Mononuclear cell (primary cell): ENCODE results near the gene TMPRSS13. TPM values are rescaled to one million over a fixed set of nuclear protein-coding genes. Genes with fewer than 3 reads are reported as not detected.
"Not testable (repeated sequence)": the region's sequence is repeated elsewhere in the genome, so short reads cannot be mapped to it uniquely, and the experiment has no call there.

Experiments used
- H3K27me3 ChIP-seq: 2 replicates; pipeline ENCODE4 v1.6.0; 2011; ENCODE audit warnings: low read length, control low read depth; ENCODE audit not compliant: insufficient read depth
- H3K4me1 ChIP-seq: 2 replicates; pipeline ENCODE4 v1.5.1; 2011; ENCODE audit warnings: mild to moderate bottlenecking, low read length, control low read depth; ENCODE audit not compliant: insufficient read depth
- H3K4me3 ChIP-seq: 2 replicates; pipeline ENCODE4 v1.5.1; 2011; ENCODE audit warnings: mild to moderate bottlenecking, low read length, moderate library complexity
- H3K9me3 ChIP-seq: 2 replicates; pipeline ENCODE4 v1.5.1; 2011; ENCODE audit warnings: low read depth, mild to moderate bottlenecking, control low read depth, low read length
- total RNA-seq: library from RNA; depleted of rRNA; stranded (reverse); fragments of >200 nt; gene quantifications from one replicate; pipeline ENCODE4 v1.2.3, GENCODE V29; 2012

The TMPRSS13 gene
- 0.73 TPM for total RNA-seq

GRCh38 chr11:117929142-117929915 is at the start of gene TMPRSS13:
TSS of gene TMPRSS13 (minus strand) at chr11:117929402. CDS start at chr11:117929307, 95 bp downstream.
- Histone ChIP-seq H3K27me3 (no peaks in the 10 kb centered on the region), H3K4me1 (peaks cover 32% of the 10 kb centered on the region), H3K4me3 (no peak within 1 kb of the TSS), H3K9me3 (no peaks in the 10 kb centered on the region)

DNA sequence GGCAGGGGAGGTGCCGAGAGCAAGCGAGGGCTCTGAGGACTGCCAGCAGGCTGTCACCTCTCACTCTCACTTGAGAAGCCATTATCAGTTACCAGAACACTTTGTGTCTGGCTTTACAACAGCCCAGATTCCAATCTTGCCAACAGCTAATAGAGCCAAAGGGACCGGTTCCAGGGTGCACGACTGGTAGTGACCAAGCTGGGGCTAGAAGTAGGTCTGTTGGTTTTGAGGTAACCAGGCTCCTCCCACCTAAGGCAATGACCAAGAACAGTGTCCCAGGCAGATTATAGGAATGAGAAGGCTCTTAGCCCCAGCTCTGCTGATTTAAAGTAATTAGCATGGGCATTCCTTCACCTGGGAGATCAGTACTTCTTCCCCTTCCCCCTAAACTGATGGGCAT is 49.8 kb upstream of the TMPRSS13 start:
- Histone ChIP-seq H3K4me3 (no peak overlapping the region), H3K4me1 (peaks cover 78% of the 10 kb centered on the region), H3K27me3 (no peaks in the 10 kb centered on the region), H3K9me3 (no peaks in the 10 kb centered on the region)

- H3K4me3 ChIP-seq, H3K27me3 ChIP-seq: not testable (repeated sequence)
- peaks cover 83% of the 10 kb centered on the region for H3K4me1 ChIP-seq
These were observed 49.2 kb upstream of the TMPRSS13 start for GRCh38 chr11:117978291-117978910.

DNA sequence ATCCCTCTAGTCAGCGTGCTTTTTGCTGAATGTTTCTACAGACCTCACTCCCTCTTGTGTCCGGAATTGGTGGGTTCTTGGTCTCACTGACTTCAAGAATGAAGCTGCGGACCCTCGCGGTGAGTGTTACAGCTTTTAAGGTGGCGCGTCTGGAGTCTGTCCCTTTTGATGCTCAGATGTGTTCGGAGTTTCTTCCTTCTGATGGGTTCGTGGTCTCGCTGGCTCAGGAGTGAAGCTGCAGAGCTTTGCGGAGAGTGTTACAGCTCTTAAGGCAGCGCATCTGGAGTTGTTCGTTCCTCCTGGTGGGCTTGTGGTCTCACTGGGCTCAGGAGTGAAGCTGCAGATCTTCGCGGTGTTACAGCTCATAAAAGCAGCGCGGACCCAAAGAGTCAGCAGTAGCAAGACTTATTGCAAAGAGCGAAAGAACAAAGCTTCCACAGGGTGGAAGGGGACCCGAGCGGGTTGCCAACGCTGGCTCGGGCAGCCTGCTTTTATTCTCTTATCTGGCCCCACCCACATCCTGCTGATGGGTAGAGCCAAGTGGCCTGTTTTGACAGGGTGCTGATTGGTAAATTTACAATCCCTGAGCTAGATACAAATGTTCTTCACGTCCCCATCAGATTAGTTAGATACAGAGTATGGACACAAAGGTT is 48.5 kb upstream of the TMPRSS13 start:
- H3K27me3 ChIP-seq, H3K4me3 ChIP-seq, H3K9me3 ChIP-seq: not testable (repeated sequence)
- peaks cover 84% of the 10 kb centered on the region for H3K4me1 ChIP-seq

More at GRCh38 chr11:117978291-117978910, 49.2 kb upstream of the TMPRSS13 start:
- H3K9me3 ChIP-seq, result not testable (repeated sequence)

DNA sequence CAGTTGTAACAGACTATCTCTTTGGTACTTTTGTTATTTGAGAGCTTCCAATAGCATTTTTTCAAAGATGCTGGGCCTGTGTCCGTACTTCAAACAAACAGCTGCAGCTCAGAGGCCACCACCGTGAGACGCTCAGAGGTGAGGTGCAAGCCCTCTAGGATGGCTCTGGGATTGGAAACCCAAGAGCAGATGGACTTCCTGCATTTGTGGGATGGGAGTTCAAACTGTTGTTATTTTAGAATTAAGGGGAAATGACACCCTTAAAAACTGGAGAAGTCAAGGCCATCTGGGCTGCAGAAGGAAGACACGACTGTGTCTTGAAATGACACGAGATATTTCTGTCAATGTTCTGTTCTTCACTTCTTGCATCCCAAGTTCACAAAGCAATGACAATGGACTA is 47.8 kb upstream of the TMPRSS13 start:
- Histone ChIP-seq H3K27me3 (no peaks in the 10 kb centered on the region), H3K4me1 (peaks cover 87% of the 10 kb centered on the region), H3K4me3 (no peak overlapping the region), H3K9me3 (no peaks in the 10 kb centered on the region)

GRCh38 chr11:117976445-117976844 is 47.2 kb upstream of the TMPRSS13 start:
- Histone ChIP-seq H3K9me3 (no peaks in the 10 kb centered on the region), H3K4me3 (no peak overlapping the region), H3K4me1 (peaks cover 92% of the 10 kb centered on the region), H3K27me3 (no peaks in the 10 kb centered on the region)

DNA sequence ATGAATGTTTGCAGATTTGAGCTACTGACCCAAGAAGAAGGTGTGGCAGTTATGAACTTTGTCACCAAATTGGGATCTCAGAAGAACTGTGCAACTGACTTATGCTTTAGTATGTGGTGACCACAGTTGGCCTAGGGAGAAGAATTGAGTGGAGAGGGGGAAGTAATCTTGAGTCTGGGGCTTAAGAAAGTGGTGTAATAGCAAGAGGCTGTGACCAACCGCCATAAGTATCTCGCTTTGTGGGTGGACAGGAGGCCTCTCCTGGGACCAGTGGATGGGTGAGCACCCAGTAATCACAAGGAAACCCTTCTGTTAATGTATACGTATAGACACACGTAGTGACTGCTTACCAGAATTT is 44.3 kb upstream of the TMPRSS13 start:
- Histone ChIP-seq H3K4me1 (peaks cover 94% of the 10 kb centered on the region), H3K4me3 (no peak overlapping the region), H3K9me3 (no peaks in the 10 kb centered on the region), H3K27me3 (no peaks in the 10 kb centered on the region)

- Histone ChIP-seq H3K27me3 (no peaks in the 10 kb centered on the region), H3K4me1 (peaks cover 94% of the 10 kb centered on the region), H3K9me3 (no peaks in the 10 kb centered on the region), H3K4me3 (no peak overlapping the region)
These were observed 43.7 kb upstream of the TMPRSS13 start for GRCh38 chr11:117972629-117973502.

DNA sequence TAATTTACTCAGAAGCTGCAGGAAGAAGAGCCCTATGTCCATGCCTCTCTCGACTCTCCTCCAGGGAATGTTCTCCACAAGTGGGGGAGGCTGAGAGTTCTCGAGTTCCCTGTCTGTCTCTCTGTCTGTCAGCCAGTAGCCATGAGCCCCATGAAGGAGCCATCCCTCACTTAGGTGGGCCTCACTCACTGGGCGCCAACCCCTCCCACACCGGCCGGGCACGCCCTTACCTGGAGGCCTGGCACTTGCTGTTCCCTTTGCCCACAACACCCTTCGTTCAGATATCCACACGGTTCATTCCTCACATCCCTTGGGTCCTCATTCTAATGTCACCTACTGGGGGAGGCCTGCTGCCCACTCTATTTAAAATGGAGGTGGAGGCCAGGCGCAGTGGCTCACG is 42.8 kb upstream of the TMPRSS13 start:
- Histone ChIP-seq H3K9me3 (no peaks in the 10 kb centered on the region), H3K4me1 (peaks cover 86% of the 10 kb centered on the region), H3K27me3 (no peaks in the 10 kb centered on the region), H3K4me3 (no peak overlapping the region)

DNA sequence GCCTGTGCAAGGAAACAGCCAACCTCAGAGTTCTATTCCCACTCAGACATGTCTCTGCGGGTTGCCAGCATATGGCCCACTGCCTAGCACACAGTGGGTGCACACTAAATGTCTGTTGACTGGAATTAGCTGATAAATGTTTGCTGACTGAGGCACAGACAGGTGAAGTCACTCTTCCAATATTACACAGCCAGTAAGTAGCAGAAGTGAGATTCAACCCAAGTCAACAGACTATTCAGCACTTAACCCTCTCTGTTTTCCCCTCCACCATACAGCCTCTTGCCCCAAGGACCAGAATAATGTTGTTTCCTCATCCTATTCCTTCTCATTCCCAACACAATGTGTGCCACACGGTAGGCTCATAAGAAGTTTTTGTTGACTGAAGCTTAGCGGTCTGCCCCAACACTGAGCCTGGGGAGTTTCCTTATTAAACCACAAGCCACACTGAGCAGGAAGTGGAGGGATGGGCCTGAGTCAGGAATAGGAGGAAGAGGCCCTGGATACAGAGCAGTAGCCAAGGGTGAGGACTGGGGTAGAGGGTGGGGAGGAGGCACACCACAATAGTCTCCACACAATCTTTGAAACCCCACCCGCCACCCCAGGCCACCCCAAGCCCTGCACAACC is 41.3 kb upstream of the TMPRSS13 start:
- Histone ChIP-seq H3K4me1 (peaks cover 73% of the 10 kb centered on the region), H3K9me3 (no peaks in the 10 kb centered on the region), H3K4me3 (no peak overlapping the region), H3K27me3 (no peaks in the 10 kb centered on the region)

DNA sequence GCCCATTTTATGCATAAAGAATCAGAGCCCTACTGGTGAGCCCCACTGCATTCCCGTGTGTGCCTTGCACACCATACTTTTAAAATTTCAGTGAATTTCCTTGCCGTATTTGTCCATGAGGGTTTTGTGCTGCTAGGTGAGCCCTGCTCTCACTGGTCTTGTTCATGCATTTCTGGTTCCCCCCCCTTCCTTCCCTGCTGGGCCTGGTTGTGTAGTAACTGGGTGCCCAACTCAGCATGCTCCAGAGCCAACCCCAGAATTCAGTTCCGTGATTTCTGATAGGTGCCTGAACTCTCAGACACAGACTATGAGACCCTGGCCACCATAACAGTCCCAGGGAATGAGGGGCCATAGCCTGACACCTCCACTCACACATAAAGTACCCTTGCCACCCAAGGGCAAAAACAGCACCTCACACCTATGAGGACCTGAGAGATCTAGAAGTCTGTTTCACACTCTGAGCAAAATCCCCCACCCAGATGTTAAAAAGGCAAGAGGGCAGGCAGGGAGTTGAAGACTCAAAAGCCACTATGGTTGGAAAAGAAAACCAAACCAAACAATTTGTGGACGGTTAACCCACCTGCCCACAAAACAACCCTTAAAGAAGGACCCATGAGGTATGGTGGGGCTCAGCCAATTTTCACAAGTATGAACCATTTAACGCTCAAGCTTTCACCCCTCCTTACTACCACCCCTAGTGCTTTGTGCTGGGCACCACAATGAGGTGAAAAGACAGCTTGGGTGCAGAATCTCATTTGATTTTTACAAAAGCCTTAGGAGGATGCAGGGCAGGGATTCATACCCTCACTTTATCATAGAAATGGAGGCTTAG is 40.2 kb upstream of the TMPRSS13 start:
- Histone ChIP-seq H3K9me3 (no peaks in the 10 kb centered on the region), H3K4me1 (peaks cover 64% of the 10 kb centered on the region), H3K4me3 (no peak overlapping the region), H3K27me3 (no peaks in the 10 kb centered on the region)

DNA sequence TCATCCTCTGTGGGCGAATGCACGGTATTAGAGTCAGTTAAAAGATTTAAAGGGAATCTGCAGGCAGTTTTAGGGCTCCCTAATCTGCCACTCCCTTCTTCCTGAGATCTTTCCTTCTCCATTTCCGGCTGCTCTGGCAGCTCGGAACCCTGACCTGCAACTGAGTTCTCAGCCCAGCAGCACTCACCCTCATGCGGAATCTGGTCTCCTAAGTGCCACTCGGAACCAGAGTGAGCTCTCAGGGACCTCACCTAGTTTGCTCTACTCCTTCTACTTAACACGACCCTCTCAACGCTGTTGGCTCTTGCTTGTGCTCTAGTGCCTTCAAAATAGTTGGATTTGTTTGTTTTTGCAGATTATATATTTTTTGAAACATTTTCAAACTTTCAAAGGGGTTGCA is 37.7 kb upstream of the TMPRSS13 start:
- no peaks in the 10 kb centered on the region for H3K9me3 ChIP-seq
- peaks cover 40% of the 10 kb centered on the region for H3K4me1 ChIP-seq
- no peaks in the 10 kb centered on the region for H3K27me3 ChIP-seq
- H3K4me3 ChIP-seq, result no peak overlapping the region

- Histone ChIP-seq H3K9me3 (peaks cover 14% of the 10 kb centered on the region), H3K27me3 (no peaks in the 10 kb centered on the region), H3K4me1 (peaks cover 10% of the 10 kb centered on the region), H3K4me3 (no peak overlapping the region)
These were observed 33.6 kb upstream of the TMPRSS13 start for GRCh38 chr11:117962826-117963225.

DNA sequence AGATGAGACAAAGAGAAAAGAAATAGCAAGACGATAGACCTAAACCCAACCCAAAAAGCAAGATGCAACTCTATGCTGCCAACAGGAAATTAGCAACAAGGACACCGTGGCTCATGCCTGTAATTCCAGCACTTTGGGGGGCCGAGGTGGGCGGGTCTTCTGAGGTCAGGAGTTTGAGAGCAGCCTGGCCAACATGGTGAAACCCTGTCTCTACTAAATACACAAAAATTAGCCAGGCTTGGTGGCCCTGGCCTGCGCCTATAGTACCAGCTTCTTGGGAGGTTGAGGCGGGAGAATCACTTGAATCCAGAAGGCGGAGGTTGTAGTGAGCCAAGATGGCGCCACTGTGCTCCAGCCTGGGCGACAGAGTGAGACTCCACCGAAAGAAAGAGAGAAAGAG is 32.7 kb upstream of the TMPRSS13 start:
- Histone ChIP-seq H3K4me3 (no peak overlapping the region), H3K27me3 (no peaks in the 10 kb centered on the region), H3K4me1 (peaks cover 10% of the 10 kb centered on the region), H3K9me3 (peaks cover 17% of the 10 kb centered on the region)
